Ovary (tissue), 3 donors: ENCODE results near the gene UMAD1.

Experiments used
- POLR2A ChIP-seq: fragments of 450-650 bp; IDR thresholded peaks from one replicate; pipeline ENCODE4 v1.6.1; 2017; ENCODE audit warnings: antibody characterized with exemption, mild to moderate bottlenecking, moderate library complexity
- TF ChIP-seq, protein P1 (sequence below), 3 donors: fragments of 450-650 bp in 2 of 3; fragments of 200-600 bp in 1 of 3; IDR thresholded peaks; one replicate each; pipeline versions ENCODE4 v1.5.1 to v1.8.0; 2016 to 2022; ENCODE audit warnings: antibody characterized with exemption in 3 of 3, mild to moderate bottlenecking in 1 of 3
- donor health status: DM: no; HTN: no; CAD: no.

DNA sequence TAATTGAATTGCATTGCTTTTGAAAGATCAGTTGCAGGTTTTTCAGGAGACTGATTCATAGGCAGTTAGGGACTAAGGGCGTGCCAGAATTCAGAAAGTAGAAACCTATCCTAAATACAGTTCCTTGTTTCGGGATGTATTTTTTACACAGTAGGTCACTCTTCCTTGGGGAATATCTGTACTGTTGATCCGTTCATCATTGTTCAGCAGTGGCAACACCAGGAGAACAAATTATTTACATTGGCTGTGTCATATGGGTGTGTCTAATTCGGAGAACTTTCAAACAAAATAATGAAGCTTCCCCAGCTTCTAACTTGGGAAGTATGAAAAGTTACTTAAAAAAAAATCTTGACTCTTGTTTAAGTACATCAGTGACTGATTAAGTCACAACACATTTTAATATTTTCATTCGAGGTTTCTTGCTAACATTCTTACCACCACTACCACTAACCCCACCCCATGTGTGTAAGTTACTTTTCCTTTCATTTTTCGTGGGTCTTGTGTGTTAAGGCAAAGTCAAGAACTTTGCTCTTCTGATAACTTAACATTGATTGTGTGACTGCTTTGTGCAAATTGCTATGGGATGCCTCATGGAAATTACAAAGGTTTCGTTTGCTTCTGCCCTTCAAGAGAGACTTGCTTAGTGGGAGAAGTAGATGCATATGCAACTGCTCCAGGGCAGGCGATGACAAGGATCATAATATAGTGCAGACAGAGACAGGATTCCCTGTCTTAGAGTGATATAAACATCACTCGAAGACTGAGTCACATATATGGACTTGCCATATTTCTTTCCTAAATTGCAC is 121.6 kb downstream of the UMAD1 start:
- TF ChIP-seq, protein P1, sequence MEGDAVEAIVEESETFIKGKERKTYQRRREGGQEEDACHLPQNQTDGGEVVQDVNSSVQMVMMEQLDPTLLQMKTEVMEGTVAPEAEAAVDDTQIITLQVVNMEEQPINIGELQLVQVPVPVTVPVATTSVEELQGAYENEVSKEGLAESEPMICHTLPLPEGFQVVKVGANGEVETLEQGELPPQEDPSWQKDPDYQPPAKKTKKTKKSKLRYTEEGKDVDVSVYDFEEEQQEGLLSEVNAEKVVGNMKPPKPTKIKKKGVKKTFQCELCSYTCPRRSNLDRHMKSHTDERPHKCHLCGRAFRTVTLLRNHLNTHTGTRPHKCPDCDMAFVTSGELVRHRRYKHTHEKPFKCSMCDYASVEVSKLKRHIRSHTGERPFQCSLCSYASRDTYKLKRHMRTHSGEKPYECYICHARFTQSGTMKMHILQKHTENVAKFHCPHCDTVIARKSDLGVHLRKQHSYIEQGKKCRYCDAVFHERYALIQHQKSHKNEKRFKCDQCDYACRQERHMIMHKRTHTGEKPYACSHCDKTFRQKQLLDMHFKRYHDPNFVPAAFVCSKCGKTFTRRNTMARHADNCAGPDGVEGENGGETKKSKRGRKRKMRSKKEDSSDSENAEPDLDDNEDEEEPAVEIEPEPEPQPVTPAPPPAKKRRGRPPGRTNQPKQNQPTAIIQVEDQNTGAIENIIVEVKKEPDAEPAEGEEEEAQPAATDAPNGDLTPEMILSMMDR (IDR thresholded peaks at IDR 0.05), result no peak
- TF ChIP-seq POLR2A, result no peak
